Activated T-helper 1 cell treated with anti-CD3 and anti-CD28 coated beads, Interleukin-12 subunit alpha, Interleukin-12 subunit beta, Interleukin-2, Interleukin-4 antibody, amounts not matched to agents 30 ng/mL and 10 ng/mL and 1 ng/mL, durations not matched to agents 14 hours and 24 hours and 36 hours (primary cell): ENCODE data around the gene PTBP3. TPM values are rescaled to one million over a fixed set of nuclear protein-coding genes. Genes with fewer than 3 reads are reported as not detected.

Experiments used
- DNase-seq: peaks from one replicate; pipeline ENCODE4 v3.0.0; 2021; ENCODE audit warnings: low spot score
- H3K27ac Mint-ChIP-seq: one replicate; pipeline ENCODE4 v1.8.0; 2021; ENCODE audit warnings: mild to moderate bottlenecking, mixed read lengths
- H3K27me3 Mint-ChIP-seq: one replicate; pipeline ENCODE4 v1.8.0; 2022; ENCODE audit warnings: mild to moderate bottlenecking, moderate library complexity, mixed read lengths; ENCODE audit not compliant: insufficient read depth
- H3K36me3 Mint-ChIP-seq: one replicate; pipeline ENCODE4 v1.8.0; 2021; ENCODE audit warnings: low read depth, mixed read lengths
- H3K4me1 Mint-ChIP-seq: one replicate; pipeline ENCODE4 v1.8.0; 2021; ENCODE audit warnings: low read depth, mixed read lengths
- H3K4me3 Mint-ChIP-seq: one replicate; pipeline ENCODE4 v1.8.0; 2021; ENCODE audit warnings: mild to moderate bottlenecking, moderate library complexity, mixed read lengths
- H3K9me3 Mint-ChIP-seq: one replicate; pipeline ENCODE4 v1.8.0; 2021; ENCODE audit warnings: mixed read lengths
- intact Hi-C: fragments of 100-400 bp; cut with micrococcal nuclease; formaldehyde crosslinking; loops from one replicate; pipeline ENCODE4 v1.15.1; 2024
- total RNA-seq: library from RNA; stranded (reverse); gene quantifications from 2 replicates; pipeline ENCODE4 v1.2.3, GENCODE V29; 2022

PTBP3 gene
- total RNA-seq, 1 donor from 2014 or later: 101 TPM

- peaks cover 21% of the 10 kb centered on the region for H3K36me3 Mint-ChIP-seq
- H3K4me1 Mint-ChIP-seq: peaks cover 78% of the 10 kb centered on the region
- H3K4me3 Mint-ChIP-seq: peak within 1 kb of the TSS; percentile 88
- H3K27ac Mint-ChIP-seq: peak within 1 kb of the TSS; percentile 93
- intact Hi-C loops: loop anchor here (1.0 to 10.0 kb wide), 7 partner anchors 159 to 693 kb away; partner anchors contain the start of genes DNAJC25, ECPAS, GNG10 and SNX30
- DNase-seq: peak; percentile 35
- no peaks in the 10 kb centered on the region for H3K9me3 Mint-ChIP-seq
- H3K27me3 Mint-ChIP-seq: no peaks in the 10 kb centered on the region
Measured at GRCh38 chr9:112174965-112175795, 158.2 kb downstream of the PTBP3 start, which contains the start of gene SUSD1. SUSD1 (minus strand) TSS chr9:112175297; CDS start chr9:112175235, 62 bp downstream.

GRCh38 chr9:112174222-112174964 lies 159.0 kb downstream of the PTBP3 start:
- intact Hi-C loops: loop anchor here (1.0 to 10.0 kb wide), 7 partner anchors 160 to 692 kb away; partner anchors contain the start of genes DNAJC25, ECPAS, GNG10 and SNX30
- peaks cover 74% of the 10 kb centered on the region for H3K4me1 Mint-ChIP-seq
- peak overlapping the region; percentile 93 for H3K27ac Mint-ChIP-seq
- H3K27me3 Mint-ChIP-seq: peaks cover 1% of the 10 kb centered on the region
- peak overlapping the region; percentile 88 for H3K4me3 Mint-ChIP-seq
- peak; percentile 73 for DNase-seq
- peaks cover 25% of the 10 kb centered on the region for H3K36me3 Mint-ChIP-seq
- no peaks in the 10 kb centered on the region for H3K9me3 Mint-ChIP-seq

- Mint-ChIP-seq H3K4me1 (peaks cover 79% of the 10 kb centered on the region), H3K27me3 (peaks cover 3% of the 10 kb centered on the region), H3K4me3 (peak overlapping the region; percentile 88), H3K36me3 (peaks cover 27% of the 10 kb centered on the region), H3K9me3 (no peaks in the 10 kb centered on the region), H3K27ac (peak overlapping the region; percentile 93)
- no peak for DNase-seq
- intact Hi-C loops: loop anchor here (1.0 to 10.0 kb wide), 7 partner anchors 161 to 691 kb away; partner anchors contain the start of genes DNAJC25, ECPAS, GNG10 and SNX30
Measured at GRCh38 chr9:112173489-112174221, 159.8 kb downstream of the PTBP3 start.

- peaks cover 66% of the 10 kb centered on the region for H3K4me1 Mint-ChIP-seq
- no peak overlapping the region for H3K27ac Mint-ChIP-seq
- peaks cover 31% of the 10 kb centered on the region for H3K36me3 Mint-ChIP-seq
- intact Hi-C loops: loop anchor here (5.0 to 10.0 kb wide), 4 partner anchors 276 to 689 kb away; partner anchors contain the start of genes DNAJC25, ECPAS, GNG10 and UGCG
- no peak overlapping the region for H3K4me3 Mint-ChIP-seq
- peaks cover 3% of the 10 kb centered on the region for H3K27me3 Mint-ChIP-seq
- no peak for DNase-seq
- H3K9me3 Mint-ChIP-seq: no peaks in the 10 kb centered on the region
Measured at GRCh38 chr9:112170968-112171367, 162.5 kb downstream of the PTBP3 start.

GRCh38 chr9:112170235-112170634 lies 163.2 kb downstream of the PTBP3 start:
- Mint-ChIP-seq H3K27ac (no peak overlapping the region), H3K4me1 (peaks cover 64% of the 10 kb centered on the region), H3K4me3 (no peak overlapping the region), H3K9me3 (no peaks in the 10 kb centered on the region), H3K36me3 (peaks cover 31% of the 10 kb centered on the region), H3K27me3 (peaks cover 3% of the 10 kb centered on the region)
- intact Hi-C loops: loop anchor here (5.0 to 10.0 kb wide), 4 partner anchors 275 to 688 kb away; partner anchors contain the start of genes DNAJC25, ECPAS, GNG10 and UGCG
- DNase-seq: no peak

- Mint-ChIP-seq H3K4me3 (no peak overlapping the region), H3K36me3 (peaks cover 29% of the 10 kb centered on the region), H3K27me3 (peaks cover 3% of the 10 kb centered on the region), H3K4me1 (peaks cover 61% of the 10 kb centered on the region), H3K27ac (no peak overlapping the region), H3K9me3 (no peaks in the 10 kb centered on the region)
- intact Hi-C loops: no loop called here
- no peak for DNase-seq
Measured at GRCh38 chr9:112169368-112169767, 164.1 kb downstream of the PTBP3 start.

- intact Hi-C loops: no loop called here
- Mint-ChIP-seq H3K27me3 (peaks cover 3% of the 10 kb centered on the region), H3K27ac (no peak overlapping the region), H3K9me3 (no peaks in the 10 kb centered on the region), H3K36me3 (peaks cover 23% of the 10 kb centered on the region), H3K4me3 (no peak overlapping the region), H3K4me1 (peaks cover 51% of the 10 kb centered on the region)
- no peak for DNase-seq
Measured at GRCh38 chr9:112168197-112168596, 165.2 kb downstream of the PTBP3 start.

Other genes starting within 250 kb of the PTBP3 start
- gene SUSD1, start 158.3 kb downstream of the PTBP3 start, total RNA-seq: 3.7 and 4.5 TPM in 2 replicates
- 13.0 and 13.2 TPM in 2 replicates for gene HSDL2, start 46.5 kb upstream of the PTBP3 start, total RNA-seq
- 8.2 and 8.6 TPM in 2 replicates for gene KIAA1958, start 153.2 kb upstream of the PTBP3 start, total RNA-seq